MM.1S (cell line): ENCODE data around the gene UXS1.

Experiments used
- DNase-seq: peaks from one replicate; pipeline ENCODE4 v3.0.0-alpha.2; 2015
- H2AFZ ChIP-seq: fragments of 300-600 bp; sonication (generic); 2 replicates; pipeline ENCODE4 v1.6.0; 2016; ENCODE audit warnings: antibody characterized with exemption, low read length
- H3F3A ChIP-seq: fragments of 300-600 bp; sonication (generic); 2 replicates; pipeline ENCODE4 v1.6.1; 2016; ENCODE audit warnings: mild to moderate bottlenecking, antibody characterized with exemption, low read length, moderate library complexity, mixed read lengths; ENCODE audit not compliant: insufficient read depth
- H3K27ac ChIP-seq: fragments of 300-600 bp; sonication (generic); 2 replicates; pipeline ENCODE4 v1.5.1; 2016; ENCODE audit warnings: mild to moderate bottlenecking, low read length
- H3K27me3 ChIP-seq: fragments of 300-600 bp; sonication (generic); replicated peaks from 2 replicates; pipeline ENCODE4 v1.6.0; 2016; ENCODE audit warnings: low read length; ENCODE audit not compliant: insufficient read depth
- H3K36me3 ChIP-seq: fragments of 300-600 bp; sonication (generic); replicated peaks from 2 replicates; pipeline ENCODE4 v1.6.1; 2016; ENCODE audit warnings: mild to moderate bottlenecking, low read length, mixed read lengths; ENCODE audit not compliant: insufficient read depth
- H3K4me1 ChIP-seq: fragments of 300-600 bp; sonication (generic); 2 replicates; pipeline ENCODE4 v1.6.1; 2016; ENCODE audit warnings: low read length, mixed read lengths
- H3K4me2 ChIP-seq: fragments of 300-600 bp; sonication (generic); 2 replicates; pipeline ENCODE4 v1.6.0; 2016; ENCODE audit warnings: low read depth, low read length
- H3K4me3 ChIP-seq: fragments of 300-600 bp; sonication (generic); 2 replicates; pipeline ENCODE4 v1.5.1; 2016; ENCODE audit warnings: low read length, mixed read lengths
- H3K79me2 ChIP-seq: fragments of 300-600 bp; sonication (generic); 2 replicates; pipeline ENCODE4 v1.6.1; 2016; ENCODE audit warnings: mixed run types, low read length, mixed read lengths
- H3K9ac ChIP-seq: fragments of 300-600 bp; sonication (generic); 2 replicates; pipeline ENCODE4 v1.6.1; 2016; ENCODE audit warnings: low read length, mixed read lengths
- H3K9me2 ChIP-seq: fragments of 300-600 bp; sonication (generic); replicated peaks from 2 replicates; pipeline ENCODE4 v1.6.1; 2016; ENCODE audit warnings: mild to moderate bottlenecking, low read length, mixed read lengths; ENCODE audit not compliant: insufficient read depth
- H3K9me3 ChIP-seq: fragments of 300-600 bp; sonication (generic); replicated peaks from 2 replicates; pipeline ENCODE4 v1.6.1; 2016; ENCODE audit warnings: mild to moderate bottlenecking, low read length, mixed read lengths; ENCODE audit not compliant: insufficient read depth
- H4K20me1 ChIP-seq: fragments of 300-600 bp; sonication (generic); 2 replicates; pipeline ENCODE4 v1.6.1; 2016; ENCODE audit warnings: mild to moderate bottlenecking, low read length, moderate library complexity, mixed read lengths; ENCODE audit not compliant: insufficient read depth
- CTCF ChIP-seq: fragments of 300-600 bp; sonication (generic); IDR thresholded peaks from 2 replicates; pipeline ENCODE4 v1.5.1; 2016; ENCODE audit warnings: antibody characterized with exemption, low read length, mixed read lengths
- EZH2 ChIP-seq: fragments of 300-600 bp; sonication (generic); optimal IDR thresholded peaks from 2 replicates; pipeline ENCODE3; 2017; ENCODE audit warnings: low read depth, mild to moderate bottlenecking, antibody characterized with exemption, low read length, mixed read lengths
- EZH2phosphoT487 ChIP-seq: fragments of 300-600 bp; sonication (generic); IDR thresholded peaks from 2 replicates; pipeline ENCODE4 v1.6.1; 2018; ENCODE audit warnings: antibody characterized with exemption, low read length

Gene UXS1

GRCh38 chr2:106127282-106127771 lies 66.8 kb downstream of the UXS1 start:
- H2AFZ ChIP-seq: no peak overlapping the region
- no peaks in the 10 kb centered on the region for H3K36me3 ChIP-seq
- H4K20me1 ChIP-seq: no peaks in the 10 kb centered on the region
- no peak for TF ChIP-seq CTCF
- TF ChIP-seq EZH2phosphoT487: no peak
- no peak for TF ChIP-seq EZH2
- H3K4me2 ChIP-seq: no peak overlapping the region
- H3K4me1 ChIP-seq: no peaks in the 10 kb centered on the region
- no peak for DNase-seq
- H3K27me3 ChIP-seq: no peaks in the 10 kb centered on the region
- H3K27ac ChIP-seq: no peak overlapping the region
- no peaks in the 10 kb centered on the region for H3F3A ChIP-seq
- no peaks in the 10 kb centered on the region for H3K9me2 ChIP-seq
- no peaks in the 10 kb centered on the region for H3K79me2 ChIP-seq
- H3K4me3 ChIP-seq: no peak overlapping the region
- H3K9ac ChIP-seq: no peak overlapping the region
- no peaks in the 10 kb centered on the region for H3K9me3 ChIP-seq

GRCh38 chr2:106126705-106127281 lies 67.3 kb downstream of the UXS1 start:
- H3K9me3 ChIP-seq: no peaks in the 10 kb centered on the region
- DNase-seq: no peak
- no peak overlapping the region for H2AFZ ChIP-seq
- no peak overlapping the region for H3K4me2 ChIP-seq
- no peaks in the 10 kb centered on the region for H3K4me1 ChIP-seq
- H3K27ac ChIP-seq: no peak overlapping the region
- H3K9ac ChIP-seq: no peak overlapping the region
- H3K4me3 ChIP-seq: no peak overlapping the region
- TF ChIP-seq EZH2 (no peak), EZH2phosphoT487 (no peak)
- H3K79me2 ChIP-seq: no peaks in the 10 kb centered on the region
- H4K20me1 ChIP-seq: no peaks in the 10 kb centered on the region
- H3K36me3 ChIP-seq: no peaks in the 10 kb centered on the region
- H3K9me2 ChIP-seq: no peaks in the 10 kb centered on the region
- H3K27me3 ChIP-seq: no peaks in the 10 kb centered on the region
- H3F3A ChIP-seq: no peaks in the 10 kb centered on the region

- Histone ChIP-seq H3K27me3 (no peaks in the 10 kb centered on the region), H3F3A (no peaks in the 10 kb centered on the region), H3K79me2 (no peaks in the 10 kb centered on the region), H3K4me2 (no peak overlapping the region), H3K4me3 (no peak overlapping the region), H3K27ac (no peak overlapping the region), H3K9me2 (no peaks in the 10 kb centered on the region), H3K36me3 (no peaks in the 10 kb centered on the region), H2AFZ (no peak overlapping the region), H3K4me1 (no peaks in the 10 kb centered on the region), H3K9me3 (no peaks in the 10 kb centered on the region), H4K20me1 (no peaks in the 10 kb centered on the region), H3K9ac (no peak overlapping the region)
- DNase-seq: no peak
- TF ChIP-seq EZH2phosphoT487 (no peak), EZH2 (no peak), CTCF (no peak)
These were observed 67.8 kb downstream of the UXS1 start for GRCh38 chr2:106126295-106126694.

GRCh38 chr2:106124905-106125549 lies 69.1 kb downstream of the UXS1 start:
- Histone ChIP-seq H3K27ac (no peak overlapping the region), H3K4me2 (no peak overlapping the region), H3K4me1 (no peaks in the 10 kb centered on the region), H3K9me2 (no peaks in the 10 kb centered on the region), H3K9ac (no peak overlapping the region), H3K27me3 (no peaks in the 10 kb centered on the region), H3K4me3 (no peak overlapping the region), H3K36me3 (no peaks in the 10 kb centered on the region), H3K9me3 (no peaks in the 10 kb centered on the region), H3K79me2 (no peaks in the 10 kb centered on the region), H3F3A (no peaks in the 10 kb centered on the region), H2AFZ (no peak overlapping the region), H4K20me1 (no peaks in the 10 kb centered on the region)
- no peak for TF ChIP-seq CTCF
- TF ChIP-seq EZH2: no peak
- no peak for TF ChIP-seq EZH2phosphoT487
- no peak for DNase-seq
